NCI-H2227 treated with DMSO at 0.1 percent for 48 hours (cell line): ENCODE measurements around the gene F8.
"Not testable (repeated sequence)": the region's sequence is repeated elsewhere in the genome, so short reads cannot be mapped to it uniquely, and the experiment has no call there.

Source experiments
- DNase-seq: peaks from one replicate; lab custom pipeline; 2025; lab: John Stamatoyannopoulos, UW

F8 gene

GRCh38 chrX:155031657-155032056, 9.1 kb upstream of the F8 start:
- no peak for DNase-seq

- DNase-seq, result no peak
Measured at GRCh38 chrX:155028877-155029291, 6.4 kb upstream of the F8 start.

- DNase-seq, result no peak
Measured at GRCh38 chrX:155028129-155028528, 5.6 kb upstream of the F8 start.

- DNase-seq, result peak; percentile 62
Measured at GRCh38 chrX:155027509-155028066, 5.1 kb upstream of the F8 start.

GRCh38 chrX:155026727-155027508, 4.4 kb upstream of the F8 start, which contains the start of gene FUNDC2:
Gene FUNDC2 (plus strand): TSS chrX:155026844. CDS start chrX:155026939, 95 bp downstream.
- peak; percentile 86 for DNase-seq

GRCh38 chrX:155026420-155026726, 3.9 kb upstream of the F8 start:
- DNase-seq, result no peak

GRCh38 chrX:155023907-155024833, 1.6 kb upstream of the F8 start:
- no peak for DNase-seq

- DNase-seq, result no peak
Measured at GRCh38 chrX:155020591-155020990, 1.9 kb downstream of the F8 start.

GRCh38 chrX:155009994-155010472, 12.5 kb downstream of the F8 start:
- no peak for DNase-seq

GRCh38 chrX:155008578-155008977, 13.9 kb downstream of the F8 start:
- not testable (repeated sequence) for DNase-seq

- DNase-seq, result not testable (repeated sequence)
Measured at GRCh38 chrX:155006913-155007671, 15.4 kb downstream of the F8 start.

GRCh38 chrX:155006379-155006778, 16.1 kb downstream of the F8 start:
- DNase-seq, result not testable (repeated sequence)

GRCh38 chrX:155005190-155005589, 17.3 kb downstream of the F8 start:
- no peak for DNase-seq

GRCh38 chrX:155001873-155002272, 20.6 kb downstream of the F8 start:
- DNase-seq, result no peak

- no peak for DNase-seq
Measured at GRCh38 chrX:155000841-155001240, 21.7 kb downstream of the F8 start.

- DNase-seq, result no peak
Measured at GRCh38 chrX:154998204-154998880, 24.2 kb downstream of the F8 start.

GRCh38 chrX:154991476-154991875, 31.0 kb downstream of the F8 start:
- no peak for DNase-seq

GRCh38 chrX:154991039-154991438, 31.5 kb downstream of the F8 start:
- no peak for DNase-seq

- DNase-seq, result no peak
Measured at GRCh38 chrX:154990496-154990895, 32.0 kb downstream of the F8 start.

- DNase-seq, result no peak
Measured at GRCh38 chrX:154988719-154989118, 33.8 kb downstream of the F8 start.

GRCh38 chrX:154987940-154988339, 34.6 kb downstream of the F8 start:
- DNase-seq, result no peak
